ENCODE measurements around the gene ERAL1.
A peak's percentile ranks its signal among the peaks of the same experiment; 100 is the strongest.
"Not testable (repeated sequence)": the region's sequence is repeated elsewhere in the genome, so short reads cannot be mapped to it uniquely, and the experiment has no call there.

ERAL1 gene

DNA sequence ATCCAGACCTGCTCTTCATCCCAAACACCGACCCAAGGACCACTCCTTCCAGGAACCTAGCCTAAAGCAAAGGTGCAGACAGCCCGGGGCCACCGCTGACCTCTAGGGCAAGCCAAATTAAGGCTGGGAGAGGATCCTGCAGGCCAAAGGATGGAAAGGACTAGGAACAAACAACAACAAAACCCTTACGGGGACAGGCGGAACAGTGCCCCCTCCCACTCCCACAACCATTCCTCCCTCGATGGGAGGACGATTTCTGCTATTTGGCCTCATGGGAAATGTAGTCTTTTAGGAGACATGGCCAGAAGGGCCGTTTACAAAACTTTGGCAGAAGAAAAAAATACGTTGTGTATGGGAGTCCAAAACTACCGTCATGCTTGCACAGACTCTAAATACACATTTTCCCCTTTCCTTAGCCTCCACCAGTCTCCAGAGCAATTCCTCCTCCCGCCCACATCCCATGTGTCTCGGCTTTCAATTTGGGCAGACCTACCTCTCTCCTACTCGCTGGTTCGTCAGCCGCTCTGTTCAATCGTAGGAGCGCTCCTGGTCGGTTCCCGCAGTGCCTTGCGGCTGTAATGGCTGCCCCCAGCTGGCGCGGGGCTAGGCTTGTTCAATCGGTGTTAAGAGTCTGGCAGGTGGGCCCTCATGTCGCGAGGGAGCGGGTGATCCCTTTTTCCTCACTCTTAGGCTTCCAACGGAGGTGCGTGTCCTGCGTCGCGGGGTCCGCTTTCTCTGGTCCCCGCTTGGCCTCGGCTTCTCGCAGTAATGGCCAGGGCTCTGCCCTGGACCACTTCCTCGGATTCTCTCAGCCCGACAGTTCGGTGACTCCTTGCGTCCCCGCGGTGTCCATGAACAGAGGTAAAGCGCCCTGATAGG lies at the start of gene ERAL1:
TSS of gene ERAL1 (plus strand) at position 560 of the 879 bp plus-strand sequence. CDS start at position 579, 19 bp downstream.
- peak; percentile 83 for DNase-seq

DNA sequence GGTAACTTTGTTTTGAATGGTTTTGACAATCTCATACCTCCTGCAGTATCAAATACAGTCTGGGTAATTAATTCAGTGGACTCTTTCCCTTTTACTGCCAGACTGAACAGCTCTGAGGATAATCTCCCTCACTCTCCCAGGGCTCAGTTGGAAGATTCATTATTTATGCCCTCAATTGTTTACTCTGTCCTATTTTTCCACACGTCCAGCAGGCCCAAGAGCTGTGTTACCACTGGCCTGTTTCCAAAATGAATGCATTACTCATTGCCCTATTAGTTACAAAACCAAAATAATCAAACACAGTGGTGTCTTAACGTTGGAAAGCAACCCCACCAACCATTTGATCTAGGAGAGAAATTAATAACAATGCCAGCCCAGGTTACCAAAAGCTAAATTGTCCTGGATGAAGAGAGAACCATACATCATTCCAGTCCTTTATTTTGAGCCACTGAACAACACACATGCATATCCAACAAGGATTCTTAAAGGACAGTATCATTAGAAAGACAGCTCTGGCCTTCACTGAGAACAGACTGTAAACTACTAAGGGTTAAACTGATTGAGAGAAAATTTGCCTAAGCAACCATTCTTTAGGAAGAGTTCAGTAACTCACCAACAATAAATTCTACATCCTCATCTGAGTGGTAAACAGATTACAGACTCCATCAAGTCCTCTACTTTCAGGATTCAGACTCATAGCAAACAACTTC lies 46.7 kb upstream of the ERAL1 start:
- no peak for DNase-seq

DNA sequence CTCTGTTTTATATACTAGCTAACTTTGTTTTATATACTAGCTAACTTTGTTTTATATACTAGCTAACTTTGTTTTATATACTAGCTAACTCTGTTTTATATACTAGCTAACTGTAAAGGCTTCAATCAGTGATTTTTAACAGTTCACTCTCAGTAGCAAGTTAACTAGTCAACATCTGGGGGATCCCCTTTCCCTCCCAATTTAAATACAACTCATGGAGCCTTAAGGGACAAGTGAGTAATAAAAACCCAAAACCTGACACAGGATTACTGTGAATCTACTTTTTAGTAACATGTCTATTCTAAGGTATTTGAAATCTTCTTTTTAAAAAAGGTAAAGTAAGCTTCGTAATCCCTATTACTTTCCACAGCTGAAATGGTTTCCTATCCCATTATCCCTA lies 44.4 kb upstream of the ERAL1 start:
- no peak for DNase-seq

DNA sequence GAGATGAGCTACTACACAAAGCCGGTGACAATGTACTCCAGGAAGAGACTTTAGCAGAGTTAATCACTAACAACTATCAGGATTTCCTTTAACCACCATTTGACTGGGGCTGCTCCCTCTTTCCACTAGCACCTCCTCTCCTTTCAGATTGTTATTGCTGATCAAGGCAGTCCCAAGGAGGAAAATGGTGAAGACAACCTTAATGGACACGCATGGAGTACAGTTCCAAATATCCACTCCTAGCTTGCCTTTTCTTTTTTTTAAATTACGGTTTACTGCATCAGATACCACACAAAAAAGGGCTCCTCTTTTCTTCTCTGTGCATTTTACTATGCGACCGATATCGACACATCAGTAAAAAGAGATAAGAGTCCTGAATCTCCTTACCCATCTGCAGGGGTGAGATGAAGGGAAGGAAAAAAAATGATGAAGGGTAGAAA lies 43.1 kb upstream of the ERAL1 start:
- DNase-seq: peak; percentile 24

DNA sequence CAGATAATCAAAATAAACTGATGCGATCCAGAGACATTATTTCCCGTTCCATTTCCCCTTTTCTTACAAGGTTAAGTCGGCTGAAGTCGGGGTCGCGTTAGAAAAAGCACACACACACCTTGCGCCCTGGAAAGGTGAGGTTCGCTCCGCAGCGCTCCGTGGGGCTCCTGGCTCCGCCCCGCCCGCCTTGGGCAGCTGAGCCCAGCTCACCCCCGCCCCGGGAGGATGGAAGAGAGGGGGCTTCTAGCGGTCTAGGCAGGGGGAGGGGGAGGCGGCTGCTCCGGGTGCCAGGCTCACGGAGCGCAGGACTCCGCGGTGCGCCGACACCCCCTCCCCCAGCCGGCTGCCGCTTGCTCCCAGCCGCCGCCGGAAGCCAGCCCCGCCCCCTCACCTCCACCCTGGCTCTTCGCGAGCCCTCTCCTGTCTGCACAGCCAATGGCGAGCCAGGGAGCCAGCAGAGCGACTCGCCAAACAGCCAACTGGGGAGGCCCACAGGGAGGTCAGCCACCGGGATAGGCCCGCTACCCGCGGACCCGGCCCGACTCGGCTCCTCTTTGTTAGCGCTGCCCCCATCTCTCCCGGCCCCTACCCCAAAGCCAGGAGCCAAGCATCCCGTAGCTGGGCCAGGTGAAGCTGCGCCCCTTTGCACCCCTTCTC lies 42.6 kb upstream of the ERAL1 start:
- DNase-seq: peak; percentile 97

DNA sequence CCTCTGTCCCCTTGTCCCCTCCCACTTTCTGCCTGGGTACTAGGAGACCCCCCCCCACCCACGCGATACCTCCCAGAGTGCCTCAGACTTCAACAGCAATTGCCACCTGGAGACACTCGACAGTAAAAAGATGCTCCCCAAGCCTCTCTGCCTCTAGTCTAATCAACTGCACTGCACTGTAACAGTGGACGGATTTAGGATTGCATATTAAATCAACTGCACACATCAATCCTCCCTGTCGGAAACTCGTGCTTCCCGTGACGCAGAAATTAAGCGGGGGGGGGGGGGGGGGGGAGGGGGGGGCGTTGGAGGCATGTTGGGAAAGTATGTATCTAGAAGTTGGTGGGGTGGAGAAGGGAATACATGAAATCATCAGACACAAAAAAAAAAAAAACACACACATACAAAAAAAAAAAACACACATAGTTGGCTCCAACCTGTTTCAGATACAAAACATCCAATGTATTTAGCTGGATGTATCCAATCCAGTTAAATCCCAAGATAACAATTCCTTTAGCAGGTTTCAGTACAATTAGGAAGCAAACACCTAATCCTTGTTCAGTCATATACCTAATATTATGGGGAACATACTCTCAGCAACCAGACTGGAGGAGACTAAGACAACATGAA lies 42.0 kb upstream of the ERAL1 start:
- DNase-seq: peak; percentile 50

DNA sequence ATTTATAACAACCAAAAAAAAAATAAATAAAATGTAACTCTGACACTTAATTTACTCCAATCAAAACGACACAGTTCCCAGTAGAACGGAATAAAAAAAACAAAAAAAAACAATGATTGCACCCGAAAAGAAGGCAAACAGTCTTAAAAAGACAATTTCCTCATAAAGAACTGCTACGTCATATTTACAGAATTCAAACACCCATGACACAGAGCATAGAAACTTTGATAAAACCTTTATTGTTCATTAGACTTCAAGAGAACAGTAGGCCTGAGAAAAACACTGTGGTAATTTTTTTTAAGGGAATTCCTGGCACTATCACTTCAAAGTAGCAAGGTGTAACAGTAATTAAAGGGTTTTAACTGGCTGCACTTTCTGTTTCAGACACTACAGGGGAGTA lies 38.3 kb upstream of the ERAL1 start:
- DNase-seq: no peak

DNA sequence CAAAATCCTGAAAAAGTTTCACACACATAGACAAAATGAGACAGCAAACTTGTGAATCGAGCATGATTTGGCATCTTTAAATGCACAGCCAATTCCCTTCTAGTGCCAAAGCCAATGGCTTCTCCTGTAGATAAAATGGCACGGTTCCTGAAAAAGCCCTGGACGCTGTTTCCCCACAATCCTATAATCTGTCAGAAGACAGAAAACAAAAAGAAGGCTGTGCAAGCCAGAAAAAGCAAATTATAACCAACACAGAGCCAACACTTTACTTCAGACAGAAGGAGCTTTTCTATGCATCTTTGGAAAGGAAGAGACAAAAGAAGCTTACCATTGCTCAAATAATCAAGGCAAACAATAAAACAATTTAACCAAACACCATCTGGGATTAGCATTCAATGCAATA lies 36.0 kb upstream of the ERAL1 start:
- no peak for DNase-seq

DNA sequence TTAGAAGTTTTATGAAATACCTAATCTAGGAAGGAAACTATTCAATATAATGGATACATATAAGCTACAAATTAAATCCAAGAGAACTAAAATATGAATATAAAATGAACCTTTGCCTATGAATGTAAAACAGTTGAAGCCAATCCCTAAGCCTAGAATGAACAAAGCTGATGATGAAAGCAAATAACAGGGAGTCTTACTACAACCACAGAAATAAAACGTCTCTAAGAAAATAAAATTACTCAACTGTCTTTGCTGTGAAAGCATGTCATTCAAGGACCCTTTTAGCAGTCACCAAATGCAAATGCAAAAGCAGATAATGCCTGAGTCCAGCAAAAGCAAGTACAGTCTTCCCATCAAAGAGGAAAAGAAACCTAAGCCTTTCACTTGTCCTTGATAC lies 35.2 kb upstream of the ERAL1 start:
- DNase-seq: no peak

DNA sequence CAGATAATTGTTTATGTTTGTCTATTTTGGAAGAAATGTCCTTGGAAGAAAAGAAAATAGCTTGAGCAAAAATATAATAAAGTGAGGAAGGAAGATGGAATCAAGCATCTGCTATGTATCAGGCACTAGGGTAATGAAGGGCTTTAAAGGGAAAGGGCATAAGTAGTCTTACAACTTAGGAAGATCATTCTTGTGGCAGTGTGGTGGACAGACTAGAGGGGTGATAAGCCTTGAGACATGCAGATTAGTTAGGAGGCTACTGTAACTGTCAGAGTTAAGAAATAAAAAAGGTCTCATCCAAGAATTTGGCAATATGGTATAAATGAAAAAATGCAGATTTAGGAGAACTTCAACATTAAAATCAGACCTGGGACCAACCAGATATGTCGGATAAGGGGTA lies 27.1 kb upstream of the ERAL1 start:
- DNase-seq: no peak

DNA sequence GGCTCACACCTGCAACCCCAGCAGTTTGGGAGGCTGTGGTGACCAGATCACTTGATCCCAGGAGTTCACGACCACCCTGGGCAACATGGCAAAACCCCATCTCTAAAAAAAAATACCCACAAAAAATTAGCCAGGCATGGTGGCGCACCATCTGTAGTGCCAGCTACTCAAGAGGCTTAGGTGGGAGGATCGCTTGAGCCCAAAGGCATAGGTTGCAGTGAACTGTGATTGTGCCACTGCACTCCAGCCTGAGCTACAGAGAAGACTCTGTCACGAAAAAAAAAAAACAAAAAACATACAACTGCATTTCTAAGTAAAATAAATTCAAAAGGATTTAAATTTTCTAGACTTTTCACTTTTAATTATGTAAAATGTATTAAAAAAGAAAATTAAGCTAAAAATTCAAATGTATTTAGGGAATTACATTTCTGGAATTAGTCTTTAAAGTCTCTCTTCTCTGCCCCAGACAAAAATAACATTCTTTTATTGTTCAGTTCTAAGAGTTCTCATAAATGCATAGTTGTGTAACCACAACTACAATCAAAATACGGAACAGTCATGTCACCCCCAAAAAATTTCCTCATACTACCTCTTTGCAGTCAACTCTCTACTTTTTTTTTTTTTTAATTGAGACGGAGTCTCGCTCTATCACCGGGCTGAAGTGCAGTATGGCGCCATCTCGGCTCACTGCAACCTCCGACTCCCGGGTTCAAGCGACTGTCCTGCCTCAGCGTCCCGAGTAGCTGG lies 26.3 kb upstream of the ERAL1 start:
- no peak for DNase-seq

DNA sequence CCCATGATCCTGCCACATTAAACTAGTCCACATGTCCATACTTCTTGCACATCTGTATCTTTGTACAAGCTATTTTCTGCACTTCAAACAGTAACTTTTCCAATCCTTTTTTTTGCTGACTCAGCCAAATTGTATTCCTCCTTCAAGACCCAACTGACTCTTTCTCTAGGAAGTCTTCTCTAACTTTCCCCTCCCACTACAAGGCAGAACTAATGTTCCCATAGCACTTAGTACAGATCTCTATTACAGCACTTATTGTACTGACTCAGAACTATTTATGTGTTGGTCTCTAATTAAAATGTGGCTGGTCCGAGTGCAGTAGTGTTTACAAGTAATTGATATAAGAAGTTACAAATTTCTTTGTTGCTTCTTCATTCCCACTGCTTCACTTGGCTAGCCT lies 20.4 kb upstream of the ERAL1 start:
- DNase-seq: no peak

DNA sequence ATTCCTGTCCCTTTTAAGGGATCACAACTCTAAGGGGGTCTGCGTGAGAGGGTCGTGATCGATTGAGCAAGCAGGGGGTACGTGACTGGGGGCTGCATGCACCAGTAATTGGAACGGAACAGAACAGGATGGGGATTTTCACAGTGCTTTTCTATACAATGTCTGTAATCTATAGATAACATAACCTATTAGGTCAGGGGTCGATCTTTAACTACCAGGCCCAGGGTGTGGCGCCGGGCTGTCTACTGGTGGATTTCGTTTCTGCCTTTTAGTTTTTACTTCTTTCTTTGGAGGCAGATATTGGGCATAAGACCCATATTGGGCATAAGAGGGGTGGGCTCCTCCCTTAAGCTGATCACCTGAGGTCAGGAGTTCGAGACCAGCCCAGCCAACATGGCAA lies 18.3 kb upstream of the ERAL1 start:
- not testable (repeated sequence) for DNase-seq

DNA sequence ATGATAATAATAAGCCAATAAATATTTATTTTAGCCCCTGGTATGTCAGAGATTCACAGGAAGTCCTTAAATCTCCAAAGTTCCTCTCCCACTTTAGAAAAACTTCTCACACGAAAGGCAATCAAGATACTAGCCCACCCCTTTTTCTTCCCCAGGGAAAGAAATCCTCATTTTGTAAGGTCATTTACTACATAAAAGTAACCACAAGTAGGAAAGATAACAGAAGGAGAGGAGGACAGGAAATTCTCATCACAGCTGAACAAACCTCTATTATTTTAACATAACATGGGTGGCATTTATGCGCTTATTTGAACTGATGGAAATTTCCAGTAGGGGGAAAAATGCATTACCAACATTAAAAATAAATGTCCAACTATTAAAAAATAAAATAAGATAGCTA lies 15.6 kb upstream of the ERAL1 start:
- no peak for DNase-seq

DNA sequence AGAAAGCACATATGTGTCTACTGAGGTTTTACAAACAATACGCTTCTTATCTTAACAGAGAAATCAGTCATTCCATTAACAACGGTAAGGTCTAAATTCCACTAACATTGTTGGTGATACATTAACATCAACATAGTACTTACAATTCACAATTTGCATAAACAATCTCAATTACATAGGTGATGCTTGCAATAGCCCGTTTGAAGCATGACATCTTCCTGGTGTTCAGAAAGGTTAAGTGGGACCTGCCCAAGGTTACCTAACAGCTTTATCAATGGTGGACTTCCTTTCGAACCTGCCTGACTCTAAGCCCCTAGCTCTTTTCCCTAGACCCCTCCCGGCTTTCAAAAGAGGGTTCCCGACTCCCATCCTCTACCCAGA lies 12.9 kb upstream of the ERAL1 start:
- no peak for DNase-seq

DNA sequence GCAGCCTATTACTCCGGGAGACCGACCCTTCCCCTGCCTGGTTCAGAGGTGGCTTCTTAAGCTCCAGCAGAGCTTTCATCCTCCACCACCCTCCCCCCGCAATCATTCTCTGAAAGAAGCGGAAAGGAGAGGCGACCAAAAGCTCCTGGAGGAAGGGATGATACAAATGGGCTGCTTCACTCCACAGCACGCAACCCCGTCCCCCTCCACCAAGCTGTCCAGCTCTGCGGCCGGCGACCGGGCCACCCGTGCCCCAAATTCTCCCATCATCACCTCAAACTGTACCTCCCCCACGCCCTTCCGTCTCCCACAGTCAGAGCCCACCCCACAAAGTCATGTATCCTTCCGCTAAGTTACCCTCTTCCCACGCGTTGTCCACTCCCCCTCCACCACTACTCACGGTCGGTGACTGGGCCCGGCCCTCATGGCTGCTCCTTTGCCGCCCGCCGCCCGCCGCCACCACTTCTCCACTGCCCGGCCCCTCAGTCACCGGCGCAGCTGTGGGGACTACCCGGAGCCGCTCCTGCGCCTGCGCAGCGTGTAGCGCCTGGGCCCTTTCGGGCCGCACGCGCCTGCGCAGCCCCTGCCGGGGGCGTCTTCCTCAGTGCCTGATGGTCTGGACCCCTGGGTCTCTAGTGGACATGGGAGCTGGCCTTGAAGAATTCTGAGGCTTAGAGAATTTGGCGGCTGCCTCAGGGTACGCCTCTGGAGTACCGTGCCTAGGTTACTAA lies 12.4 kb upstream of the ERAL1 start, which contains the start of gene FAM222B:
TSS of gene FAM222B (minus strand) at position 509 of the 731 bp plus-strand sequence. CDS start 76,123 bp downstream, outside the sequence.
- DNase-seq: peak; percentile 87

DNA sequence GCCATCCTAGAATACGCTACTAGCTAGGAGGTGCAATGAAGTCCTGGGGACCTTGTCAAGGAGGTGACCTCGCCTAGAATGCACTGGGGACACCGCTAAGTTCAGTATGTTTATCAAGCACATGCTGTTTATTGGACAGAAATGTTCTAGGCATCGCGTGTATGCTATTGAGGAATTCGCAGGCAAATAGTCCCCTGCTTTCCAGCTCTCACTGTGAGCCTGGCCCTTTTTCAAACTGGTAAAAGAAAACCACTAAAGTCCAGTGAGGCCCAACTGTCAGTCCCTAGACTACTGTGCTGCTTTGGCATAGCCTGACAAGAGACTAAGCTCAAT lies 11.0 kb upstream of the ERAL1 start:
- no peak for DNase-seq

DNA sequence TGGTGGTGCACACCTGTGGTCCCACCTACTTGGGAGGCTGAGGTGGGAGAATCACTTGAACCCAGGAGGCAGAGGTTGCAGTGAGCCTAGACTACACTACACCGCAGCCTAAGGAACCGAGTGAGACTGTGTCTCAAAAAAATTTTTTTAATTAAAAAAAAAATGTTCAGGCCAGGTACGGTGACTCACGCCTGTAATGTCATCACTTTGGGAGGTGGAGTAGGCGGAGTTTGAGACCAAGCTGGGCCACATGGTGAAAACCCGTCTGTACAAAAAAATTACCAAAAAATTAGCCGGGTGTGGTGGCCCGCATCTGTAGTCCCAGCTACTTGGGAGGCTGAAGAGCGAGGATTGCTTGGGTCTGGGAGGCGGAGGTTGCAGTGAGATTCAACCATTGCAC lies 8.6 kb upstream of the ERAL1 start:
- DNase-seq: no peak

DNA sequence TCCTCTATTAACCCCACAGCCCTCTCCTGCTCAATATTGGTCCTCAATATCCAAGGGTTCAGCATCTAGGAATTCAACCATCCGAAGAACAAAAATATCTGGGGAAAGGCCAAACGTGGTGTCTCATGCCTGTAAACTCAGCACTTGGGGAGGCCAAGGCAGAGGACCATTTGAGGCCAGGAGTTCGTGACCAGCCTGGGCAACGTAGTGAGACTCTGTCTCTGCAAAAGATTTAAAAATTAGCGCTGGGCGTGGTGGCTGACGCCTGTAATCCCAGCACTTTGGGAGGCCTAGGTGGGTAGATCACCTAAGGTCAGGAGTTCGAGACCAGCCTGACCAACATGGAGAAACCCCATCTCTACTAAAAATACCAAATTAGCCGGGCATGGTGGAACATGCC lies 8.1 kb upstream of the ERAL1 start:
- not testable (repeated sequence) for DNase-seq

DNA sequence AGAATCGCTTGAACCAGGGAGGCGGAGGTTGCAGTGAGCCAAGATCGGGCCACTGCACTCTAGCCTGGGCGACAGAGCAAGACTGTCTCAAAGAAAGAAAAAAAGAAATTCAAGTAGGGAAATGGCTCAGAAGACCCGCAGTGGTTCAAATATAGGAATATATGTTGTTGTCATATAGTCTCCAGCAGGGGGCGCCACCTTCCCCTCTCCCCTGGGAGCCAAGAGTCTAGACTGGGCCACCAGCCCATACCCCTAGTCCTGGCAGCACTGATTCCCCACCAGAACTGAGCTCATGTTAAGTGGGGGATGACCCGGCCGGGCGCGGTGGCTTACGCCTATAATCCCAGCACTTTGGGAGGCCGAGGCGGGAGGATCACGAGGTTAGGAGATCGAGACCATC lies 6.1 kb upstream of the ERAL1 start:
- peak; percentile 73 for DNase-seq

DNA sequence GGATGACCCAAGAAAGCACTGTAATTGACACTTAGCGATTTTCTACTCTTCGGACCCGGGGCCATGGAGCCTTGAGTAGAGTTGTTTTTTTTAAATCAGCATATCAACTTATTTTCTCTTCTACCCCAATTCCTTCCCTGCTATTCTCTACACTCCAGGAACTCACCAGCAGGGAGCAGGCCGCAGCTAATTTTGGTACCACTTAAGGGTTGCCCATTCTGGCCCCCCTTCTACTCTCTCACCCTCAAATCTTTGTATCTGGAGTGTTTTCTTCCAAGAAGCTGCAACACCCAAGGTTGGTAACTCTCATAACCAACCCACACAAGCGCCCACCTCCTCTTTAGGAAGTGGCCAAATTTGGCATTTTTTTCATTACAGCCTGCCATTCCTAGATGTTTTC lies 5.5 kb upstream of the ERAL1 start:
- no peak for DNase-seq

DNA sequence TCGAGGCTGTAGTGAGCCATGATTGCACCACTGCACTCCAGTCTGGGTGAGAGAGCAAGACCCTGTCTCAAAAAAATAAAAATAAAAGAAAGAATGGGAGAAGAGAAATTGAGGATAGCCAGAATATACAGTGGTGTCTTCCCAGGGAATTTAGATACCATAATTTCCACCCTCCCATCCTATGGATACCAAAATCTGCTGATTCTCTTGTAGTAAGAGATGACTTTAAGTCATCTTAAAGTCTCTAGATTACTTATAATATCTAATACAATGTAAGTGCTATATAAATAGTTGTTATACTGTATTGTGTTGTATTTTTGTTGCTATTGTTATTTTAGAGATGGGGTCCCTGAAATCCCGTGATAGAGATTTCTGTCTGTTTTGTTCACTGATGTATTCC lies 1.5 kb upstream of the ERAL1 start:
- no peak for DNase-seq

Data from CD4-positive, alpha-beta T cell treated with Interleukin-6 for 4 hours (primary cell).